T-cell (primary cell): ENCODE data around the gene SSTR1. TPM values are rescaled to one million over a fixed set of nuclear protein-coding genes. Genes with fewer than 3 reads are reported as not detected.

Source experiments
- ATAC-seq, 4 experiments: fragments of 200-7000 bp in 3 of 4; fragments of 150-1000 bp in 1 of 4; cut with Tn5 transposase; replicated peaks in 1 of 4; 1 replicate in 3 of 4; 2 replicates in 1 of 4; pipeline ENCODE4 v1.10.0; 2021; ENCODE audit warnings: moderate library complexity in 3 of 4, mild to moderate bottlenecking in 2 of 4, moderate number of reproducible peaks in 1 of 4
- CTCF ChIA-PET, 2 donors: fragments of 300-600 bp; sonication (Branson Sonifier 250); formaldehyde crosslinking; loops; one replicate each; lab custom pipeline; 2022; ENCODE audit warnings: antibody characterized with exemption in 2 of 2; lab: Charles Lee
- POLR2A ChIA-PET, 2 donors: fragments of 300-600 bp; sonication (Branson Sonifier 250); formaldehyde crosslinking; loops; one replicate each; lab custom pipeline; 2022; ENCODE audit warnings: antibody characterized with exemption in 2 of 2; lab: Charles Lee
- DNase-seq, 35 experiments: peaks; one replicate each; pipeline versions ENCODE4 v3.0.0 to v3.0.0-alpha.2; 2013 to 2023
- H3K27ac ChIP-seq: one replicate; pipeline ENCODE4 v1.5.1; 2013; ENCODE audit warnings: low read length
- H3K27me3 ChIP-seq, 2 experiments: replicated peaks in 1 of 2; 1 replicate in 1 of 2; 2 replicates in 1 of 2; pipeline versions ENCODE4 v1.6.1 to v1.7.0; 2013; ENCODE audit warnings: low read length in 1 of 2, mixed read lengths in 1 of 2; ENCODE audit not compliant: control insufficient read depth in 2 of 2, insufficient read depth in 2 of 2; ENCODE audit errors: extremely low read depth in 1 of 2
- H3K36me3 ChIP-seq, 2 donors: 1 replicate in 1 of 2; 2 replicates in 1 of 2; pipeline versions ENCODE4 v1.6.1 to v1.7.0; 2013; ENCODE audit warnings: low read length in 1 of 2; ENCODE audit not compliant: control insufficient read depth in 2 of 2, insufficient read depth in 1 of 2; ENCODE audit errors: extremely low read depth in 1 of 2
- H3K4me1 ChIP-seq, 2 experiments: 1 replicate in 1 of 2; 2 replicates in 1 of 2; pipeline versions ENCODE4 v1.6.1 to v1.7.0; 2013; ENCODE audit warnings: low read length in 2 of 2, mixed read lengths in 1 of 2; ENCODE audit not compliant: insufficient read depth in 2 of 2, control insufficient read depth in 1 of 2; ENCODE audit errors: extremely low read depth in 1 of 2
- H3K4me3 ChIP-seq, 2 donors: 1 replicate in 1 of 2; 2 replicates in 1 of 2; pipeline versions ENCODE4 v1.5.1 to v1.7.0; 2013; ENCODE audit warnings: mild to moderate bottlenecking in 2 of 2, low read length in 1 of 2, moderate library complexity in 1 of 2; ENCODE audit not compliant: control insufficient read depth in 1 of 2; ENCODE audit errors: extremely low read depth in 1 of 2
- H3K9me3 ChIP-seq: 2 replicates; pipeline ENCODE4 v1.7.0; 2013
- H3K27ac Mint-ChIP-seq, 2 donors: one replicate each; pipeline ENCODE4 v1.8.0; 2020 to 2021; ENCODE audit warnings: mild to moderate bottlenecking in 2 of 2, mixed read lengths in 2 of 2
- H3K27me3 Mint-ChIP-seq, 2 donors: one replicate each; pipeline ENCODE4 v1.8.0; 2021 to 2022; ENCODE audit warnings: mixed read lengths in 2 of 2
- H3K36me3 Mint-ChIP-seq: one replicate; pipeline ENCODE4 v1.8.0; 2021; ENCODE audit warnings: mixed read lengths
- H3K4me1 Mint-ChIP-seq, 3 donors: one replicate each; pipeline ENCODE4 v1.8.0; 2020 to 2022; ENCODE audit warnings: mixed read lengths in 3 of 3, mild to moderate bottlenecking in 1 of 3
- H3K4me3 Mint-ChIP-seq, 3 donors: one replicate each; pipeline ENCODE4 v1.8.0; 2020 to 2022; ENCODE audit warnings: mild to moderate bottlenecking in 3 of 3, mixed read lengths in 3 of 3, moderate library complexity in 3 of 3
- H3K9me3 Mint-ChIP-seq, 3 donors: one replicate each; pipeline ENCODE4 v1.8.0; 2020 to 2022; ENCODE audit warnings: mixed read lengths in 3 of 3
- WGBS: methylation state at CpG from one replicate; pipeline ENCODE4 v1.1.5; 2013; ENCODE audit warnings: missing lambda C conversion rate; ENCODE audit not compliant: insufficient coverage; 5-methylcytosine and 5-hydroxymethylcytosine counted together
- total RNA-seq, 35 experiments: library from RNA in 6 of 35; stranded (reverse) in 6 of 35; fragments of 120-200 nt in 1 of 35; gene quantifications; one replicate each; pipeline versions ENCODE4 v1.2.1 to v1.2.4 and lab custom pipeline; 2013 to 2026

The SSTR1 gene
- total RNA-seq, 5 donors from 2014 or later (not counting 1 experiment from before 2014, with no cell fraction given): not detected

- H3K4me3 ChIP-seq: no peak overlapping the region
- no peaks in the 10 kb centered on the region for H3K4me1 ChIP-seq
- Mint-ChIP-seq H3K4me3 (no peak overlapping the region), H3K27me3 (peaks cover 0 to 4% of the 10 kb centered on the region in 2 donors), H3K27ac (no peak overlapping the region), H3K36me3 (no peaks in the 10 kb centered on the region), H3K4me1 (peaks cover 0 to 6% (median 5%) of the 10 kb centered on the region in 3 donors), H3K9me3 (no peaks in the 10 kb centered on the region)
- DNase-seq (no peak), ATAC-seq (no peak)
- no peaks in the 10 kb centered on the region for H3K9me3 ChIP-seq
- no peaks in the 10 kb centered on the region for H3K36me3 ChIP-seq
- CTCF ChIA-PET: interaction anchor here in 1 of 2 donors (0.6 kb wide), 1 partner anchor 29 kb away, joined by 4 read pairs; no protein-coding TSS in a partner anchor
- POLR2A ChIA-PET: no interaction called here
- peaks cover 0 to 3% of the 10 kb centered on the region in 2 experiments for H3K27me3 ChIP-seq
- WGBS: 60% methylated on average over 1 of the region's 1 CpG
- no peak overlapping the region for H3K27ac ChIP-seq
Measured at GRCh38 chr14:38199739-38200138, 8.0 kb upstream of the SSTR1 start.

GRCh38 chr14:38201137-38201828 is 6.4 kb upstream of the SSTR1 start:
- Mint-ChIP-seq H3K36me3 (no peaks in the 10 kb centered on the region), H3K9me3 (peaks cover 0 to 4% (median 3%) of the 10 kb centered on the region in 3 donors), H3K4me3 (no peak overlapping the region), H3K4me1 (peaks cover 0 to 6% (median 5%) of the 10 kb centered on the region in 3 donors), H3K27me3 (peaks cover 0 to 7% of the 10 kb centered on the region in 2 donors), H3K27ac (no peak overlapping the region)
- H3K9me3 ChIP-seq: no peaks in the 10 kb centered on the region
- peaks cover 0 to 7% of the 10 kb centered on the region in 2 experiments for H3K27me3 ChIP-seq
- 89% methylated on average over 3 of the region's 5 CpGs for WGBS
- H3K4me1 ChIP-seq: no peaks in the 10 kb centered on the region
- no peak overlapping the region for H3K4me3 ChIP-seq
- CTCF ChIA-PET: no interaction called here
- no peak for ATAC-seq
- no peak overlapping the region for H3K27ac ChIP-seq
- POLR2A ChIA-PET: interaction anchor here in 1 of 2 donors (0.6 kb wide), 1 partner anchor 178 kb away, joined by 3 read pairs; no protein-coding TSS in a partner anchor
- DNase-seq: no peak
- H3K36me3 ChIP-seq: no peaks in the 10 kb centered on the region

GRCh38 chr14:38202444-38203191 is 5.1 kb upstream of the SSTR1 start:
- CTCF ChIA-PET: no interaction called here
- ATAC-seq: no peak
- peaks cover 11 to 18% of the 10 kb centered on the region in 2 donors for H3K27me3 Mint-ChIP-seq

GRCh38 chr14:38203929-38204718 is 3.6 kb upstream of the SSTR1 start:
- H3K27ac Mint-ChIP-seq: no peak overlapping the region
- Histone ChIP-seq H3K27me3 (peaks cover 4 to 24% of the 10 kb centered on the region in 2 experiments), H3K4me1 (peaks cover 0 to 6% of the 10 kb centered on the region in 2 experiments), H3K36me3 (no peaks in the 10 kb centered on the region), H3K9me3 (no peaks in the 10 kb centered on the region), H3K4me3 (no peak overlapping the region), H3K27ac (no peak overlapping the region)
- POLR2A ChIA-PET: interaction anchor here in 1 of 2 donors (1.2 kb wide), 1 partner anchor 18 kb away, joined by 3 read pairs; no protein-coding TSS in a partner anchor
- DNase-seq: no peak
- CTCF ChIA-PET: interaction anchor here in 1 of 2 donors (0.7 kb wide), 1 partner anchor 115 kb away, joined by 3 read pairs; no protein-coding TSS in a partner anchor
- WGBS: 88% methylated on average over 1 of the region's 2 CpGs
- H3K4me1 Mint-ChIP-seq: peaks cover 12 to 16% (median 14%) of the 10 kb centered on the region in 3 donors
- H3K9me3 Mint-ChIP-seq: peaks cover 0 to 4% (median 3%) of the 10 kb centered on the region in 3 donors
- ATAC-seq: no peak
- H3K4me3 Mint-ChIP-seq: no peak overlapping the region
- peaks cover 25 to 30% of the 10 kb centered on the region in 2 donors for H3K27me3 Mint-ChIP-seq
- no peaks in the 10 kb centered on the region for H3K36me3 Mint-ChIP-seq

More at GRCh38 chr14:38202444-38203191, 5.1 kb upstream of the SSTR1 start:
- H3K9me3 ChIP-seq: no peaks in the 10 kb centered on the region
- H3K27me3 ChIP-seq: peaks cover 0 to 9% of the 10 kb centered on the region in 2 experiments
- Mint-ChIP-seq H3K9me3 (peaks cover 0 to 4% (median 3%) of the 10 kb centered on the region in 3 donors), H3K27ac (no peak overlapping the region), H3K4me1 (peaks cover under 1 to 4% (median 1%) of the 10 kb centered on the region in 3 donors), H3K4me3 (no peak overlapping the region), H3K36me3 (no peaks in the 10 kb centered on the region)
- POLR2A ChIA-PET: no interaction called here
- no peaks in the 10 kb centered on the region for H3K36me3 ChIP-seq
- no CpG with 5 or more reads among the region's 5 CpGs for WGBS
- no peak overlapping the region for H3K27ac ChIP-seq
- no peak overlapping the region for H3K4me3 ChIP-seq
- no peak for DNase-seq
- no peaks in the 10 kb centered on the region for H3K4me1 ChIP-seq

- H3K9me3 Mint-ChIP-seq: peaks cover 0 to 4% (median 3%) of the 10 kb centered on the region in 3 donors
- no peak overlapping the region for H3K27ac Mint-ChIP-seq
Measured at GRCh38 chr14:38204719-38205115, 3.0 kb upstream of the SSTR1 start.

More at GRCh38 chr14:38204719-38205115, 3.0 kb upstream of the SSTR1 start:
- Histone ChIP-seq H3K27me3 (peaks cover 4 to 30% of the 10 kb centered on the region in 2 experiments), H3K36me3 (no peaks in the 10 kb centered on the region), H3K27ac (no peak overlapping the region), H3K9me3 (no peaks in the 10 kb centered on the region), H3K4me1 (peaks cover 0 to 6% of the 10 kb centered on the region in 2 experiments), H3K4me3 (no peak overlapping the region)
- ChIA-PET POLR2A (interaction anchor here in 1 of 2 donors (1.2 kb wide), 1 partner anchor 18 kb away, joined by 3 read pairs; no protein-coding TSS in a partner anchor), CTCF (interaction anchor here in 1 of 2 donors (0.7 kb wide), 1 partner anchor 115 kb away, joined by 3 read pairs; no protein-coding TSS in a partner anchor)
- Mint-ChIP-seq H3K36me3 (no peaks in the 10 kb centered on the region), H3K4me3 (no peak overlapping the region), H3K27me3 (peaks cover 28 to 34% of the 10 kb centered on the region in 2 donors), H3K4me1 (peaks cover 15 to 19% (median 19%) of the 10 kb centered on the region in 3 donors)
- no peak for DNase-seq
- ATAC-seq: no peak
